ENCODE results near the gene TAF11L7. TPM values are rescaled to one million over a fixed set of nuclear protein-coding genes. Genes with fewer than 3 reads are reported as not detected.
"Not testable (repeated sequence)": the region's sequence is repeated elsewhere in the genome, so short reads cannot be mapped to it uniquely, and the experiment has no call there.

The TAF11L7 gene
- not detected for total RNA-seq
- not detected for polyA plus RNA-seq
- long read RNA-seq, donor 1: 0 reads
- long read RNA-seq, donor 2: 0 reads
- long read RNA-seq, donor 3: 0 reads
- long read RNA-seq, donor 4: 0 reads
- long read RNA-seq, donor 5: 0 reads

- H3K4me1 ChIP-seq (ENCODE audit: control insufficient read depth in 5 of 5, insufficient read depth in 5 of 5, low read length in 5 of 5); H3K27me3 ChIP-seq (ENCODE audit: control insufficient read depth in 3 of 3, insufficient read depth in 3 of 3, low read length in 2 of 3); H3K4me3 ChIP-seq; H3K36me3 ChIP-seq (ENCODE audit: control insufficient read depth in 4 of 4, insufficient read depth in 4 of 4, low read length in 4 of 4); H3K9me3 ChIP-seq (ENCODE audit: control insufficient read depth in 4 of 4, insufficient read depth in 3 of 4, low read length in 3 of 4); H3K9ac ChIP-seq (ENCODE audit: insufficient read depth in 1 of 2, low read length in 2 of 2); ATAC-seq (ENCODE audit: insufficient read depth, low FRiP score); H3K27ac ChIP-seq (ENCODE audit: low read depth in 1 of 2, low read length in 1 of 2); DNase-seq: not testable (repeated sequence)
- WGBS, 2 donors: no CpG with 5 or more reads among the region's 16 CpGs
Measured at GRCh38 chr5:17585658-17586057, at the start of gene TAF11L7. Gene TAF11L7 (minus strand): TSS chr5:17585758.

- DNase-seq (no peak), ATAC-seq (ENCODE audit: insufficient read depth, low FRiP score) (no peak)
- H3K9me3 ChIP-seq (ENCODE audit: control insufficient read depth in 4 of 4, insufficient read depth in 3 of 4, low read length in 3 of 4): no peaks in the 10 kb centered on the region
- H3K4me3 ChIP-seq: no peak within 1 kb of the TSS
- WGBS, 2 donors: 88 to 91% methylated on average over 5 of the region's 5 CpGs
- H3K36me3 ChIP-seq (ENCODE audit: control insufficient read depth in 4 of 4, insufficient read depth in 4 of 4, low read length in 4 of 4): no peaks in the 10 kb centered on the region
- H3K27ac ChIP-seq (ENCODE audit: low read depth in 1 of 2, low read length in 1 of 2): no peak within 1 kb of the TSS
- H3K27me3 ChIP-seq (ENCODE audit: control insufficient read depth in 3 of 3, insufficient read depth in 3 of 3, low read length in 2 of 3): no peaks in the 10 kb centered on the region
- no peak within 1 kb of the TSS for H3K9ac ChIP-seq (ENCODE audit: insufficient read depth in 1 of 2, low read length in 2 of 2)
- TF ChIP-seq CTCF (IDR thresholded peaks at IDR 0.05; ENCODE audit: control extremely low read depth, extremely low read depth): no peak
- no peaks in the 10 kb centered on the region for H3K4me1 ChIP-seq (ENCODE audit: control insufficient read depth in 5 of 5, insufficient read depth in 5 of 5, low read length in 5 of 5)
Measured at GRCh38 chr5:17634160-17634559, 48.6 kb upstream of the TAF11L7 start, which contains the start of gene TAF11L14. Gene TAF11L14 (plus strand): TSS chr5:17634460.

GRCh38 chr5:17631788-17632187, 46.2 kb upstream of the TAF11L7 start, which contains the start of gene TAF11L13:
Gene TAF11L13 (plus strand): TSS chr5:17632088.
- H3K4me3 ChIP-seq; ATAC-seq (ENCODE audit: insufficient read depth, low FRiP score); H3K36me3 ChIP-seq (ENCODE audit: control insufficient read depth in 4 of 4, insufficient read depth in 4 of 4, low read length in 4 of 4); DNase-seq; H3K27ac ChIP-seq (ENCODE audit: low read depth in 1 of 2, low read length in 1 of 2); H3K27me3 ChIP-seq (ENCODE audit: control insufficient read depth in 3 of 3, insufficient read depth in 3 of 3, low read length in 2 of 3); H3K4me1 ChIP-seq (ENCODE audit: control insufficient read depth in 5 of 5, insufficient read depth in 5 of 5, low read length in 5 of 5); H3K9ac ChIP-seq (ENCODE audit: insufficient read depth in 1 of 2, low read length in 2 of 2); H3K9me3 ChIP-seq (ENCODE audit: control insufficient read depth in 4 of 4, insufficient read depth in 3 of 4, low read length in 3 of 4): not testable (repeated sequence)
- WGBS, 2 donors: 78 to 82% methylated on average over 8 to 9 of the region's 12 CpGs

- H3K9ac ChIP-seq (ENCODE audit: insufficient read depth in 1 of 2, low read length in 2 of 2): no peak overlapping the region
- no peak for TF ChIP-seq CTCF (IDR thresholded peaks at IDR 0.05; ENCODE audit: control extremely low read depth, extremely low read depth)
- H3K27ac ChIP-seq (ENCODE audit: low read depth in 1 of 2, low read length in 1 of 2): no peak overlapping the region
- ATAC-seq (ENCODE audit: insufficient read depth, low FRiP score) (no peak), DNase-seq (no peak)
- H3K27me3 ChIP-seq (ENCODE audit: control insufficient read depth in 3 of 3, insufficient read depth in 3 of 3, low read length in 2 of 3): no peaks in the 10 kb centered on the region
- WGBS, 2 donors: 94 to 97% methylated on average over 11 of the region's 11 CpGs
- no peak overlapping the region for H3K4me3 ChIP-seq
- H3K36me3 ChIP-seq (ENCODE audit: control insufficient read depth in 4 of 4, insufficient read depth in 4 of 4, low read length in 4 of 4): no peaks in the 10 kb centered on the region
- no peaks in the 10 kb centered on the region for H3K9me3 ChIP-seq (ENCODE audit: control insufficient read depth in 4 of 4, insufficient read depth in 3 of 4, low read length in 3 of 4)
- H3K4me1 ChIP-seq (ENCODE audit: control insufficient read depth in 5 of 5, insufficient read depth in 5 of 5, low read length in 5 of 5): no peaks in the 10 kb centered on the region
Measured at GRCh38 chr5:17625686-17626085, 40.1 kb upstream of the TAF11L7 start.
